HS-5 (cell line): ENCODE data around the gene LDB2.
"Not testable (repeated sequence)": the region's sequence is repeated elsewhere in the genome, so short reads cannot be mapped to it uniquely, and the experiment has no call there.

Experiments used
- DNase-seq: peaks from one replicate; pipeline ENCODE4 v3.0.0-alpha.2; 2012; ENCODE audit warnings: low read depth

The LDB2 gene

DNA sequence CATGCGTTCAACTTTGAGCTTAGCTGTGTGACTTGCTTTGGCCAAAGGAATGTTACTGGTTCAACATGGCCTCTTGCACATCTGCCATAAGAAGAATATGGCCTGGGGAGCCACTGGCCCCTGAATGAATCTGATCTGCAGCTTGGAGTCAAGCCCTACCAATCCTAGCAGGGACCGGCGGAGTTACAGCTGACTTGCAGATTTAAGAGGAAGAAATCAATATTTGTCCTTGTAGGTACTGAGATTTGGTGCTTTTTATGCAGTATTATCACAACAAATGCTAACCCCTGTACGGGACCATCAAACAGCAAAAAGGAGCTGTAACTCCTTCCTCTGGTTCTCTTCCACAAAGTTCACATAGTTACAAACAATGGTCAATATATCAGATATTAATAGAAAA, 252.0 kb downstream of the LDB2 start:
- no peak for DNase-seq

DNA sequence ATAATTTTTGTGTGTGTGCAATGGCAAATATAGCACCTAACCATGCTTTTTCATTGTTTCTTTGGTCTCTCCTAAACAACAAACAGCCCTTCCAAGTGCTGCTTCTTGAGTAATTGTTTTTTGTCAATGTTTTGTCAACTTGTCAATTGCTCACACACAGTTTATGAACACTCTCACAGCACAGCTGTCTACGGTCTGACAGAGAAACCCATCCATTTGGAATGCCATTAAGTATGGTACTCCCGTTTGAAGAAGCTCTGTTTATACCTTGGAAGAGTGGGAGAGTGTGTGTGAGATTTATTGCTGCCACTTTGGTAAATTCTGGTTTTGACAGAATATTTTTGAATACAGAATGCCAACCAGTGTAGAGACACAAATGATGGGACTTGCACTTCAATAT, 254.6 kb downstream of the LDB2 start:
- no peak for DNase-seq

DNA sequence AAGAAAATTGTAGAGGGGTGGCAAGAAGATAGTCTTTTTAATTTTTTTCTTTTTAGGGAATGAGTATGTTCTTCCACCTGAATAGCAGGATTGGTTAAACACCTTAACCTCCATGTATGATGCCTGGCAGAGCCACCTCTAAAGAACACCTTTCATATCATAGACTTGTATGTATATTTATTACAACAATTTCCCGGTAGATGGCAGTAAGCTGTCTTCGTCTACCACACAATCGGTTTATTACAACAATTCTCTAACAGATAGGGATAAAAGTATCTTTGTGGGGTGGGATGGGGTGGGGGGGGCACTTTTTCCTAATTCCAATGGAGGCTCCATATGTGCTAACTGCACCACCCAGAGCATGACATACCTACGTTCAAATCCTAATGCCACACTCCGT, 255.5 kb downstream of the LDB2 start:
- no peak for DNase-seq

DNA sequence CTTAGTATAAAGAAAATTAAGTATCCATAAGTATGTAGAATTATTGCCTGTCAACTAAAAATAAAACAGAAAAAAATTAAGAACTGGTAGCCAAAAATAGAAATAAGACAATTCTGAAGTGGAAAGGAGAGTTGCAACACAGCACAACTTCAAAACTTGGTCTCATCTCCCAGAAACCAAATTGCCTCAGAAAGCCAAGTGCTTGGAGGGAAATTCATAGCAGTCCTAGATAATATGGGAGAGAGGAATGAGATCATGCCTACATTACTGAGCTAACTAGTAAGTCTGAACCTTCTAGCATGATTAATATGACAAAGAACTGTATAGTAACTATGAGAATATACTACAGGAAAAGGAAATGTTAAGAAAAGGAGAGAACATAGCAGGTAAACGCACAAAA, 256.5 kb downstream of the LDB2 start:
- no peak for DNase-seq

DNA sequence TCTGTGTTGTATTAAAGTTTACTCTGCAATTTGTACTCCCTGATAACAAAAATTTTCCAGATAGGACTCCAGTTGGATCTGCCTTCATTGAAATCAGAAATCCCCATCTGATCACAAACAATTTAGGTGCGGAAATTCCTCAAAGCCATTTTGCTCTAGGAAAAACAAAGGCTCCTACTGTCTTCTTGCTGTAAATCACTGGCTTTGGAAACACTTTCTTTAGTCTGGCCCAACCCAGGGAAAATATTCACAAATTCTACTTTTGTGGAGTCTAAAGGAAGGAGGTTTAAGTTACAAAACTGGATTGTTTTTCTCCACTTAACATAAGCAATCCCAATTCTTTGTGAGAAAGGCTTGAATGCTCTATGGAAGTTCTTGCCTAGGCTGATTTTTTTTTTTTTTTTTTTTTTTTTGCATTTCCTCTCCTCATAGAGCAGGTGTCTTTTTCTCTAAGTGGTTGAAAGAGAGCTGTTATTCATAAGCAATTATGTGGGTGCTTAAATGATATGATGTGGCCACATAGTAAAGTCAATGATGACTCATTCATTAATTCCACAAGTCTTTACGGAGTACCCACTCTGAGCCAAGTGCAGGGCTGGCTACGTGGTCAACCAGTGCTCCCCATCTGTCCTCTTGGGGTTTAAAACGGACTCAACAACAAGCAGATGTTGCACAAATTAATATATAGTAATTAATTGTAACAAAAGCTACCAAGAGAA, 261.4 kb downstream of the LDB2 start:
- no peak for DNase-seq

DNA sequence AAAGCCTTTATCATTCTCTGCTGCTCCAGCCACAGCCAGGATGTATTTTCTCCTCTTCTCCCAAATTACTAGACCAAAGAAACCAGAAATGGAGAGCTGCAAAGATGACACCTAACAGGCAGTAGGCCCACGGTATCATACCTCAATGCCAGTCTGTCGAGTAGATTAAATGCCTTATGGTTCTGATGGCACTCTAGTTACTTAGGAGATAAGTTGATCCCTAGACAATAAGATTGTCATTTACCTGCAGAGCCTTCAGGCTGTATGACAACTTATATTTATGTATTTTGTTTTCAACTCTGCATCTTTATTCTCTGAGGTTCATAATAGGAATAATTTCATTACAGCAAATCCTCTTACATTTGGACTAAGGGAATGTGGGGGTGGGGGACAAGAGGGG, 262.1 kb downstream of the LDB2 start:
- DNase-seq: no peak

DNA sequence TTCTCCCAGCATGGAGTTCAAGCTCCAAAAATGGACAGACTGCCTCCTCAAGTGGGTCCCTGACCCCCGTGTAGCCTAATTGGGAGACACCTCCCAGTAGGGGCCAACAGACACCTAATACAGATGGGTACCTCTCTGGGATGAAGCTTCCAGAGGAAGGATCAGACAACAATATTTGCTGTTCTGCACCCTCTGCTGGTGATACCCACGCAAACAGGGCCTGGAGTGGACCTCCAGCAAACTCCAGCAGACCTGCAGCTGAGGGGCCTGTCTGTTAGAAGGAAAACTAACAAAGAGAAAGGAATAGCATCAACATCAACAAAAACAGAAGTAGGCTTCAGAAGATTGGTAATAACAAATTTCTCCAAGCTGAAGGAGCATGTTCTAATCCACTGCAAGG, 269.2 kb downstream of the LDB2 start:
- not testable (repeated sequence) for DNase-seq

DNA sequence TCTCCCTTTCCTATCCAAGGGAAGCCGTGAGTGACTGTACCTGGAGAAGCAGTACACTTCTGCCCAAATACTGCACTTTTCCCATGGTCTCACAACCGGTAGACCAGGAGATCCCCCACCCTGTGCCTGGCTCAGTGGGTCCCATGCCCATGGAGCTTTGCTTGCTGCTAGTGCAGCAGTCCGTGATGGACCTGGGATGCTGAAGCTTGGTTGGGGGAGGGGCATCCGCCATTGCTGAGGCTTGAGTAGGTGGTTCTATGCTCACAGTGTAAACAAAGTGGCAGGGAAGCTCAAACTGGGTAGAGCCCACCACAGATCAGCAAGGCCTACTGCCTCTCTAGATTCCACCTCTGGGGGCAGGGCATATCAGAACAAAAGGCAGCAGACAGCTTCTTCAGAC, 269.6 kb downstream of the LDB2 start:
- not testable (repeated sequence) for DNase-seq

DNA sequence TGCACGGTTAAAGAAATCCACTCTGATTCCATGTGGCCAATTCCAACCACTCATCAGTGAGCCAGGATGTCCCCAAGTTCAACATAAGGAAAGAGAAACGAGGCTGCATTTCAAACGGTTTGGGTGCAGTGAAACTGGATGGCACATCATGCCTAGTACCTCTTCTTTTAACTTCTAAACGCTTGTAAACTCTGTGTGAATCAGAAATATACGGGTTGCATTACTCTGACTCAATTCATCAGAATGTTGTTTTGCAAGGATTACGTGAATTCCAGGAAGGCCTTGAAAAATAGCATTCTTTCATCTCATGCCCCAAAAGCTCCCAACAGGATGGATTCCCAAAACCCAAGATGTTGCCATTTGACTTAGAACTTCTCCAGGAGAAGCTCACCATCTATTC, 270.4 kb downstream of the LDB2 start:
- peak; percentile 88 for DNase-seq

DNA sequence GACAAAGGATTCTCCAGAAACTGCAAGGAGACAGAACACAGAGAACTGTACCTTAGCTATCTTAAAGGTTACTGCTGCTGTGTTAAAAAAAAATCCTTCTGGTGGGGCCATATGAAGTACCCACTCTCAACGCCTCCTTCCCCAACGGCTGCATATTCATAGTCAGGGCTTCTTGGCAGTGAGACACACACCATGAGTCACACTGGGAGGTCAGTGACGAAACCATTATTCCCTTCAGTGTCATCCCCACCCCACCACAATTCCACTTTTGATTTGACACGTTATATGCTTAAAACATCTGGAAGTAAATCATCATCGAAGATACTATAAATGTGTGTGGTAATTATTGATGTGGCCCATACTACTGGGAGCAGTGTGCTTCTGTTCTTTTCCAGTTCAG, 271.5 kb downstream of the LDB2 start:
- DNase-seq: peak; percentile 87

DNA sequence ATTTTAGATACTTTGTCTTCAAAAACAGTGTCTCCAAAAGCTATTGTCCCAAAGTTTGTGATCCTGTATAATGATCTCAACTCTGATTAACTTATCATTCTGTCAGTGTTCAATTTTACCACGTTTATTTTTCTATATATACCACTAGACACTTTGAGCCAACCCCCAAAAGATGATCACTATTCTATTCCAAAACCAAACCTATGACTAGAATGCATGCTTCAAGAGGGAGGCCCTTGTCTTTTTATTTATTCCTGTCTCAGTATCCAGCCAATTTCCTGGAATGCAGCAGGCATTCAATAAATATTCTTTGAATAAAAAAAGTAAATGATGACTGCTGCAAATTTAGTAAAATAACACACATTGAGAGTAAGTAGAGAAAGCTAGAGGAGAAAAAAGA, 275.6 kb downstream of the LDB2 start:
- DNase-seq: no peak

DNA sequence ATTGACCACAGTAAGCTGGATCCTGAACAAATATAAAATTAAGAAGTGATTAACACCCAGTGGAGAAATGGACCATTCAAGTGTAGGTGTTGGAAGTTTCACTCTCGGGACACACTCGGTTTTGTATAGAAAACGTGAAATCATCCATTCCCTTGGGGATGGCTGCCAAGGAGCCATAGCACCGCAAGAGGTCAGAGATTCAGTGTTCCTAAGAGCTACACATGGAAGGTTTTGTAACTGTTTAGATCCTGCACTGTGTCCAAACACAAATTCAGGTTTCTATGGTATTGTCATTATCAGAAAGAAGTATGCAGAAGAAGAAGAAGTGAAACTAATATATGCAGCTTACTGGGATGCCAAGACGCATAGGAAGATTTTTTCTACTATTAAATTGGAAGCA, 281.0 kb downstream of the LDB2 start:
- DNase-seq: no peak

DNA sequence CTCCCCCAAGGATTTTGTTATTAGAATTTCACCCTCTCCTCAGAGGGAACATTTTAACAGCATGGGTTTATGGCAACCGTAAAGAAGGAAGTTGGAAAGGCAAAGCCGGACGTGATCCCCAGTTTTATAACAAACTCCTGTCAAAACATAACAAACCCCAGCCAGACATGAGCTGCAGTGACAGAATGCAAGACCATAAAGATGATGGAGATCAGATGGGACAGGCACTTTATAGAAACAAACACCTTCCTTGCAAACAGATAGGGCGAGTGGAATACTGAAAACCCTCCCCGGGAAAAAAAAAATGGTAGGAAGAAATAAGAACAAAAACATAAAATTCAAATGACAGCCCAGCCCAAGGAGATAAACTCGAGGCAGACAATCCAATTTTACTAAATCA, 281.4 kb downstream of the LDB2 start:
- DNase-seq: no peak

DNA sequence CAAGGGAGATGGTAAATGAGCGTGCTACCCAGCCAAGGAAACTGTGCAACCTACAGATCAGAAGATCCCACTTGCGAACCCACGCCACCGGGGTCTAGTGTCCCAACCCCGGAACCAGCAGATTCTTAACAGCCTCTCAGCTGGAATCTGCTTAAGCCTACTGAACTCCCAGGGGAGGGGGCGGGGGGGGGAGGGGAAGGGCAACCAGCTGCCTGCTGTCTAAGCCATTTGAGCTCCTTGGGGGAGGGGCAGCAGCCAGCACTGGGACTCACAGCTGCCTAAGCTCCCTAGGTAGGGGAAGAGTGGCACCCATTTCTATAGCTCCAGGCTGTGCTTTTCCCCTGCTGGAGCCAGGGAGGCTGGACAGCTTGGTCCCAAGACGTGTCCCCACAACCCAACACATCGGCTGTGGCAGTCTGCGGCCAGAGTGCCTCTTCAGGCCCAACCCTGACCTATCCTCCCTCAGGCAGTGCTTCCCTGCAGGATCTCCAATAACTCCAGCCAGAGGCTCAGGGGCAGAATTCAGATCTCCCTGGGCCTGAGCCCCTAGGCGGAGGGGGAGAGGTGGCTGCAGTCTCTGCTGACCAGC, 289.2 kb downstream of the LDB2 start:
- no peak for DNase-seq

DNA sequence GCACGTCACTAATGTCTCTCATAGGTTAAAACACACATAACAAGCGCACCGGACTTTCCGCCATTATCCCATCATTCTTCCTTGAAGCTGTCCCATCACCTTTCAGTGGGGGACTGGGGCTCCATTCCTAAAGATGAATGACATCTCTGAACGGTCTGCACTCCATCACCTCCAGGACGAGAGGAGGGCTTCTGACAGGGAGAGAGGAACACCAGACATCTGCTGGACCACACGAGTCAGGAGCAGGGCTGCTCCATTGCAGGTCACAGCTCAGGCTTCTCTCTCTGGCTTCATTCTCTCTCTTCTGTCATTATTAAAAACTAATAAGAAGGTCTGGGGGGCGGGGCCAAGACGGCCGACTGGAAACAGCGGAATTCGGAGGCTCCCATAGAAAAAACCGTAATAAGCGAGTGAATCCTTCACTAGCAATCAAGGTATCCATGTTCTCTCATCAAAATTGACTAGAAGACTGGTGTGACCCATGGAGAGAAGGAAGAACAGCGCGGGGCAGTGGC, 289.8 kb downstream of the LDB2 start:
- no peak for DNase-seq

DNA sequence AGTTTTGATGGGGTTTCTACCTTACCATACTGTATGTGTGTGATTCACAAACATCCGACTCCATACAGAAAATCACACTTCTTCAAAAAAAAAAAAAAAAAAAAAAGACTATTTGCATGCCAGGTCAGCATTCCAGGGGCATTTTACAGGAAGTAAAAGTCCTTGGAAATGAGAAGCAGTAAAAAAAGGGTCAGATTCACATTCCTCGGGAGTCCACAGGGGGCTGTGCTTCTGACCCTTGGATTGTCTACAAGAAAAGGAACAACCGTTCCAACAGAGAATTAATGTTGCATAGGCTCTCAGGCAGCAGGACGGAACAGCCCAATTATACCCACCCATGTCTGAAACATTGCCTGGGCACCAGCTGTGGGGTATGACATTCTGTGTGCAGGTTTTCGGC, 290.3 kb downstream of the LDB2 start:
- DNase-seq: no peak

DNA sequence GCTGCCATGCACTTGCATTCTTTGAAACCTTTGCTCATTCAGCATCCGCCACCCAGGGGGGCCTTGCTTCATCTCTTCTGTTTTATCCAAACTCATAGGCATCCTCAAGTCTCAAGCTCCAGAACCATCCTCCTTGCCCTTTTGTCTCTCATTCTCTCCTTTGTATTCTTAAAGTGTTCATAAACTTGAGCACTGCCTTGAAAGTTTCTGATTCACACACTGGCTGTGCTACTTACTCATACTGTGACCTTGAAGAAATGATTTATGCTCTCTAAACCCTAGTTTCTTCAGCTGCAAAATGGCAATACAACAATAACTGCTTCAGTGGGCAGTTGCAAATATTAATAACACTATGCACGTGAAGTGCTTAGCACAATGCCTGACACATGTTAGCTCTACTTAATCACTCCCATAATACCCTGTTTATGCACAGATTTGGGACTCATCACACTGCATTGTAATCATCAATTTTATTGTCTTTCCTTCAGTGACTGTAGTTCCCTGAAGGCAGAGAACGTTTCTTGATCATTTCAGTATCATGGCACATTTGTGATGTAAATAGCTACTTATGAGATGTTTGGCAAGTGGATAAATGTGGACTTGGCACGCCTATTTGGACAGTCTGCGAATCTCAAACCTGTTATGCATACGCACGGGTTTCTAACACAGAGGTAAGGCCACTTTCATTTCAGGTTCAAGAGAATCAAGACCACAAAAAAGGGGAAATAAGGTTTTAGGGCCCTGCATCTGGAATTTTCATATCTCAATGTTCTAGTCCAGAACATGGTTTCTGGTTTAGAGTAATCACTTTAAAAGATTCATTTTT, 291.0 kb downstream of the LDB2 start:
- DNase-seq: no peak

DNA sequence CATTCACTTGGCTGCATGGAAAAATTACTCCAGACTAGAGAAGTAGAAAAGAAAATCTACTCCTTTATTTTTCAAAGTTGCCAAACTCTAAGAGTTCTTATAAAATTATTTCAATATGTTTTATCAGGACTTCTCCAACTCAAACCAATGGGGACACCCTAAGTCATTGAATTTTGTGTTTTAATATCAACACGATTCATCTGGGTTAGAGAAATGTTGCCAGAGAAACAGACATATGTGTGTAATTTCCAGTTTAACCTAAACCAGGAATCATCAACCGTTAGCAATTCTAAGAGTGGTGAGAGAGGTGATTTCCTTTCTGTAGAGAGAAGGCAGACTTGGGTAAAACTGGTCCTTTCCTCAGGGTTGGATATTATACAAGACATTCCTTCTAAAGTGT, 291.8 kb downstream of the LDB2 start:
- no peak for DNase-seq

DNA sequence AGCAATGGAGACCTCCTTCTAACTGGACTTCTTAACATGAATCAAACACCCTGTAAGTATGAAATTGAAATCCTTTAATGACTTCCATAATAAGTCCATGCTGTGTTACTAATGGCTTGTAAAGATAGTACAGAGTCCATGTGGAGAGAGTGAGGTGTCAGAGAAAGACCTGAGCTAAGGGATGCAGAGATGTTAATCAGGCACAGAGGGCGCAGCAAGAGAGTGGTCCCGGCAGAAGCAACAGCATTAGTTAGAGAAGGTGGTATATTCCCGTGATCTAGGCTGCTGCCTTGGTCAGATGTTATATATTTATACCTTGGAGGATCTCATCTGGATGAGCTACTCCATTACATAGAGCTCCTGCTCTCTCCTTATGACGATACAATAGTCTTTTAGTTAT, 295.3 kb downstream of the LDB2 start:
- no peak for DNase-seq

DNA sequence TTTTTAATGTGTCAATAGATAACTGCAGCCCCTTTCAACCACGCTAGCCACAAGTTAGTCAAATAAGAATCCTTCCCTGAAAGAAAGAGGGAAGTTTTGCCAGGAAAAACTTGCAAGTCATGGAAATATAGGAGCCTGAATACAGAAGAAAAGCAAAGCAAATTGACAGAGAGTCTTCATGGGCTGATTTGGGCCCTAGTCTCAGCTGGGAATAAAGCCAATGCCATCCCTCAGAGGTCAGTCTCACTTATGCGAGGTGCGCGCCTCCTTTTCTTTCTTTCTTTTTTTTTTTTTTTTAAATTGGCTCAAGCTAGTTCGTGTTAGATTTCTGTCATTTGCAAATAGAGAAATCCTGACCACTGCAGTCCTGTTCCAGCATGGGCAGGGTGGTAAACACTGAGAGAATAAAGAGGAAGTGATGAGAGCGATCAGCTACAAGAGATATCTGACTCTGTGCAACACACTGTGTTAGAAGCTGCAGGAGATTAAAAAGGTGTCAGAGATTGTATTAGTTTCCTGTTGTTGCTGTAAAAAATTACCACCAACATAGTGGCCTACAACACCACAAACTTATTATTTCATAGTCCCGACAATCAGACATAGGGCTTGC, 299.7 kb downstream of the LDB2 start:
- DNase-seq: no peak

DNA sequence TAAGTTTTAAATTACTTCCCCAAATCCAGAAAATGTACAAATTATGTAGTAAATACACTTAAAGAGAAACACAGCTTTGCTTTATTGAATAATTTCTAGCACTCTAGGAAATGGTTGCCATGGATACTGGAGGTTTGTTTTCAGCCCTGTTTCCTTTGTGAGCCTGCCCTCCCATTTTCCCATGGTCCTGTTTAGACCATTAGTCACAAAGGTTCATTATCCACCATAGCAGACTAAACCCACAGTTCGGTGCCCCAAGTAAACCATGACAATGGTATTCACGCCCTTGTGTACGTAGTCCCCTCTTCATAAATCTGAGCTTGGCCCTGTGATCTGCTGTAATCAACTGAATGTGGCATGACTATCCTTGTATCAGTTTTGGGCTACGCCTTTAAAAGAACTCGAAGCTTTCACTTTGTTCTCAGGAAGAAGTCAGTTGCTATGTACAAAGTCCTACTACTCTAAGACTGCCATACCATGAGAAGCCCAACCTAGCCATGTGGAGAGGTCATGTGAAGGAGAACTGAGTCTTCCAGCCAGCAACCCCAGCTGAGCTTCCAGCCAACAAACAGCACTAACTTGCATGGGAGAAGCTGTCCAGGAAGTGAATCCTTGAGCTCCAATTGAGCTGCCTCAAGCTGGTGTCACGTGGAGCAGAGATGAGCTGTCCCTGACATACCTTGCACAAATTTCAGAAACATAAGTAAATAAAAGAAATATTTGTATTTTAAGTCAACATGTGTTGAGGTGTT, 300.4 kb downstream of the LDB2 start:
- peak; percentile 20 for DNase-seq

DNA sequence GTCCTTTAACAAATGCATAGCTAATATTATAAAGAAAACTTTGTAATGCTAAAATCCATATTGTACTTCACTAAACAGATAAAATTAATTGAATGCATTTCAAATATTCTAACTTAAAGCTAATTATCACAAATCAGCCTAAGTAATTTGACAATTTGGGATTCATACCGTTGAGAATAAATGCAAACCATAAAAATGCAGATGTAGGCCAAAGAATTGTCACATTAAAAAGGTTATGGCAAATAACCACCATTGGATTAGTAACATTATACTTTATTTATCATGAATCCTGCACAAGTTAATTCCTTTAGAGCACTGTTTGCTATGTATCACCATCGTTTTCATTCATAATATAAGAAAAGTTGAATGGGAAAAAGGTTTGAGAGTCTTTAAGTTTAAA, 301.0 kb downstream of the LDB2 start:
- no peak for DNase-seq
